Measurements from ENCODE around the gene ATRNL1.
A peak's percentile ranks its signal among the peaks of the same experiment; 100 is the strongest.
"Not testable (repeated sequence)": the region's sequence is repeated elsewhere in the genome, so short reads cannot be mapped to it uniquely, and the experiment has no call there.

The ATRNL1 gene

GRCh38 chr10:115638246-115638645, 545.1 kb downstream of the ATRNL1 start:
- no peak for DNase-seq

- no peak for DNase-seq
Observed at GRCh38 chr10:115649217-115649616, 556.1 kb downstream of the ATRNL1 start.

- no peak for DNase-seq
Observed at GRCh38 chr10:115653473-115653872, 560.3 kb downstream of the ATRNL1 start.

GRCh38 chr10:115654961-115655360, 561.8 kb downstream of the ATRNL1 start:
- DNase-seq = no peak

GRCh38 chr10:115657161-115657860, 564.1 kb downstream of the ATRNL1 start:
- no peak for DNase-seq

- DNase-seq = no peak
Observed at GRCh38 chr10:115659616-115660015, 566.5 kb downstream of the ATRNL1 start.

DNA sequence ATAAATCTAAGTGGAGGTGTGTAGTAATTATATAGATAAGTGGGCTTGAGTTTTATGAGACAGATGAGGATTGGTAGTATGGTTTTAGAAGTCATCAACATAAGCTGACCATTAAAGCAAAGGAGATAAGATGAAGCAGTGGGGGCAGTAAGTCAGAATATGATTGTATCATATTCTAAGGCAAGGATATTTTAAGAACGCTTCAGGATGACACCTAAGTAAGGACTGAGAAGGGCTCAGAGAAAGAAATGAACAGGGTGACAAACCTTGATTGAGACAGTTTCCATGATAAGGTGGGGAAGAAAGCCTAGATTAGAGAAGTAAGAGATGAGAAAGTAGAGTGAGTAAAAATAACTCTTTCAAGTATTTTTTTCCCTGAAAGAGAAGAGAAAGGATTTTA, 567.2 kb downstream of the ATRNL1 start:
- DNase-seq = no peak

DNA sequence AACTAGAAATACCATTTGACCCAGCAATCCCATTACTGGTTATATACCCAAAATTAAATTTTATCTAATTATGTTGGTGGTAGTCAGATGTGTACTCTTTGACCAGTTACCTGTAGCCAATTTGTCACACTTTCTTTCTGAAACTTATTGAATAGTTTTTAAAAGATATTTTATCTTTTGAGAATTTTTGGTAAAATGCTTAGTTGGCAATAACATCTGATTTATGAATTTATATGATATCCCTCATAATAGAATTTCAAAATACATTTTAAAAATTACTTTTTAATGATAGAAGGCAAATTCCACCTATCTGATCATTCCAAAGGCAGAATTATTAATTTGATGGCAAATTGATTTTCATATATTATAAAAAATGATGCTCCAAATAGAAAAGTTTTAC, 569.3 kb downstream of the ATRNL1 start:
- DNase-seq = no peak

DNA sequence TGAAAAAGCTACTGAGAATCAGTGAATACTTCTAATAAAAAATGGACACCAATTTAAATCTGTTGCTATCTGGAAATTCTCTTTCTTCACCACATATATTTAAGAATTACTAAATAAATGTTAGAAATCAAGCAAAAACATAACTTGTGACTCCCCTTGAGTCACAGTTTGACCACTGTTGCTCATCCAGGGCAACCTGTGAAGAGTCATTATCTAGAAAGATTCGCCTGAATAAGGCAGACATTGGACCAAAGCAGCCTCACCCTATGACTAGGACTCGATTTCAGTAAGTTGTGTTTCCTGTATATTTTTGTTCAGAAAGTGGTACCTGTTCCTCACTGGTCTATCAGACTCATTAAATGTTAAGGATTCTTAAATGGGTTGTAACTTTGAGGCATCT, 572.4 kb downstream of the ATRNL1 start:
- no peak for DNase-seq

- no peak for DNase-seq
Observed at GRCh38 chr10:115674496-115674895, 581.3 kb downstream of the ATRNL1 start.

- no peak for DNase-seq
Observed at GRCh38 chr10:115696747-115697146, 603.6 kb downstream of the ATRNL1 start.

DNA sequence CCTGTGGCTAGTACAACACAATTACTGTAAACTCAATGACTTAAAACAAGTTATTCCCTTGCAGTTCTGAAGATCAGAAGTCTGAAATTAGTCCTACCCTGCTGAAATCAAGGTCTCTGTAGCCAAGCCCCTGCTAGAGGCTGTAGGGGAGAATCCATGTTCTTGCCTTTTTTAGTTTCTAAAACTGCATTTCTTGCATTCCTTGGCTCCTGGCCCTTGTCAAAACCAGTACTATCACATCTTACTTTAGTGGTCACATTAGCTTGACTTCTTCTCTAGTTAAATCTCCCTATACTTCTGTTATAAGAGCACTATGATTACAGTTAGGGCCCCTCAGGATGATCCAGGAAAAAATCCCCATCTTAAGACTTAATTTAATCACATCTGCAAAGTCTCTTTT, 612.9 kb downstream of the ATRNL1 start:
- no peak for DNase-seq

- no peak for DNase-seq
Observed at GRCh38 chr10:115706488-115707076, 613.4 kb downstream of the ATRNL1 start.

GRCh38 chr10:115710136-115710535, 617.0 kb downstream of the ATRNL1 start:
- no peak for DNase-seq

DNA sequence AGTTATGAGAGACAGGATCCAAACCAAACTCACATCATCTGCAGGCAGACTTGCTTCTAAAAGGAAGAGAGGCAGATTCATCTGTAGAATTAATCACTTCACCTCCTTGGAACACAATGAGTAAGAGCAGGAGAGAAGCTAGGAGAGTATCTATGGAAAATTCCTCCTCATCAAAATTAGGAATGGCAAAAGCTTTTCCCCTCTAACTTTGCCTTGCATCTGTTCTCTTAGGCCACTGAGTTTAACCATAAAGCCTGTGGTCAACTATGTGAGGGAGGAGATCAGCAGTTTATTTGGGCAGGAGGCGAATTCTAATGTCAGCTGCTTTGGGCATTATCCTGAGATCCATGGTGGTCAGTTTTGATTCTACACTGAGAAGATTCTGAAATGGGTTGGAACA, 618.1 kb downstream of the ATRNL1 start:
- no peak for DNase-seq

GRCh38 chr10:115720121-115720520, 627.0 kb downstream of the ATRNL1 start:
- DNase-seq = no peak

DNA sequence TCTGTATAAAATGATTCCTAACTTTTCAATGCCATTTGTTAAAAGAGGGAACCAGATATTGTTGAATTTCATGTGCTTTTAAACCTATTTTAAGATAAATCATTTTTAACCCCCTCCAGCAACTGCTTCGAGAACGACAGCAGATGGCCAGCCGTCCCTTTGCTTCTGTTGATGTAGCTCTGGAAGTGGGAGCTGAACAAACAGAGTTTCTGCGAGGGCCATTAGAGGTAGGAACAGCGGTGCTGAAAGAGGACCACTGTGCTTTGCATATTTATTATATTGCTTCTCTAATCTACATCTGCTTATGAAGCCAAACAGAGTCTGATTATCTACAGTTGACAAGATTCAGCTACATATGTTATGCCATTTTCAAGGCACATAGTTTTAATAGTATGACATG, 634.0 kb downstream of the ATRNL1 start:
- peak; percentile 29 for DNase-seq

GRCh38 chr10:115744089-115744488, 650.9 kb downstream of the ATRNL1 start:
- no peak for DNase-seq

DNA sequence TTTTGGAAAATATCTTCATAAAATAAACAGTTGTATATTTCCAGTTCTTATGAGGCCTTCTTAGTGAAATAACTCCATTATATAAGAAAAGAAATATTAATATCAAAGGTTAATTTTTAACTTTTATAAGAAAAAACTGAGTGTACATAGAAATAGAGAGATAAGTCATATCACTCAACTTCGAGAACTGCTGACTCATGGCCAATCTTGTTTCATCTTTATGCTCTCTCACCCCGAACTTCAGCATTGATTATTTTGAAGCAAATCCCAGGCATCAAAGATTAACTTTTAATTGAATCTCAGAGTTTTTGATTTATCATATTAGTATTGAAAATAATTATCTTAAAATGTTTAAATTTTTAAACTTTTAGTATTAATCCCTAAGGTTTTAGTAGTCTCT, 652.8 kb downstream of the ATRNL1 start:
- no peak for DNase-seq

GRCh38 chr10:115747811-115748210, 654.6 kb downstream of the ATRNL1 start:
- DNase-seq = no peak

GRCh38 chr10:115758488-115758887, 665.3 kb downstream of the ATRNL1 start:
- DNase-seq = not testable (repeated sequence)

- DNase-seq = no peak
Observed at GRCh38 chr10:115760131-115760530, 667.0 kb downstream of the ATRNL1 start.

DNA sequence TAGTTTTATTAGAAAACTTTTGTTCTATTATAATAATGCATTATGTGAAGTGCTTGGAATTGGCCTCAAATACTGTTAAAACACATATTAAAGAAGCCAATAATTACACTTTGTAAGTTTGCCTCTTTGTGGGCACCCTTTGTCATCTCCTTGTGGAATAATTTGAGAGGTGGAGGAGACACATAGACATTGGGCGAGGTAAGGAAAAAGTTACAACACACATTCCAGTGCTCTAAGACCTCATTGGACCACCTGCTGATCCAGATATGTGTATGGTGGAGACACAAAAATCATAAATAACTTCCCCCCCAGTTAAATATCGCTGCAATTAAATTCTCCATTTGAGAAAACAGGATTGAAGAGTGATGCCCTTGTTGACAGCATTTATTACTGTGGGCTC, 668.0 kb downstream of the ATRNL1 start:
- DNase-seq = no peak

DNA sequence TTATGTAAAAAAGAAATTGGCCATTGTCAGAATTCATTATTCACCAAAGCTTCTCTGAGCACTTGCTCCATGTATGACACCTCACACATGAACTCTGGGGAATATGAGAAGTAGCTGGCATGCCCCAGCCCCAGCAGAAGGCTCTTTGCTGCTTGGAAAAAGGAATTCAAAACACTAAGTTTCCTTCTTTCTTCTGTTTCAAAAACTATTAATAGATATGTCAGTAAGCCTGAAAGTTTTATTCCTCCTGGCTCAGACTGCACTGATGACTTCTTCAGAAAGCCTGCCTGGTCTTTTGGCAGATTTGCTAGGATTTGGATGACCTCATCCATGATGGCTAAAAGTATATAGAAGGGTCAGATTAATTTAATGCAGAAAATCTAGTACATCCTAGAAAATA, 668.9 kb downstream of the ATRNL1 start:
- DNase-seq = no peak

DNA sequence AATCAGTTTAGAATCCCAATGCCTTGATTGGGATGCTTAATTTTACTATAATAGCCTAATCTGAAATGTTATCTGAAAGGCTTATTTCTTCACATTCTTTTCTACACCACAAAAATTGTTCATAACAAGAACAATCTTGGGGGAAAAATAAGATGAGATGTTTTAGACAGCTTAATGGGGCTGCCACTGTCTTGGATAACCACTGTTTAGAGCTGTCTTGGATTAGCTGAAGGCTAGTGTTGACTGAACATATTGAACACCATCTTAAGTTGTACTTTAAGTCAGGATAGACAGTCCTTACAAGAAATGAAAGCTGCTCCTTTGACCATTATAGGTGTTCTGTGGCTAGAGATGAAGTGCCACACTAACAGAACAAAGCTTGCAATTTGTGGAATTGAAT, 678.6 kb downstream of the ATRNL1 start:
- DNase-seq = no peak

Measured in NCI-H1092 (cell line).